Stimulated activated CD4-positive, alpha-beta T cell treated with anti-CD3 and anti-CD28 coated beads, Interleukin-2, amount 100 ng/mL, for 24 hours (primary cell): ENCODE data around the gene SHROOM3.

Source experiments
- DNase-seq, 2 donors: peaks; one replicate each; pipeline ENCODE4 v3.0.0-alpha.2; 2020

Gene SHROOM3

GRCh38 chr4:76799718-76800117 is 364.7 kb downstream of the SHROOM3 start:
- DNase-seq, result no peak

- no peak for DNase-seq
These were observed 365.9 kb downstream of the SHROOM3 start for GRCh38 chr4:76800902-76801301.

GRCh38 chr4:76801621-76802235 is 366.7 kb downstream of the SHROOM3 start:
- DNase-seq, result no peak

- DNase-seq, result no peak
These were observed 367.4 kb downstream of the SHROOM3 start for GRCh38 chr4:76802236-76803021.

- no peak for DNase-seq
These were observed 368.5 kb downstream of the SHROOM3 start for GRCh38 chr4:76803522-76803921.

GRCh38 chr4:76804096-76804495 is 369.1 kb downstream of the SHROOM3 start:
- DNase-seq, result no peak

- DNase-seq, result no peak
These were observed 371.3 kb downstream of the SHROOM3 start for GRCh38 chr4:76806346-76806745.

- no peak for DNase-seq
These were observed 371.7 kb downstream of the SHROOM3 start for GRCh38 chr4:76806757-76807156.

GRCh38 chr4:76809594-76810305 is 374.7 kb downstream of the SHROOM3 start:
- no peak for DNase-seq

- DNase-seq, result no peak
These were observed 376.8 kb downstream of the SHROOM3 start for GRCh38 chr4:76811604-76812412.

GRCh38 chr4:76813070-76813469 is 378.0 kb downstream of the SHROOM3 start:
- DNase-seq, result no peak

GRCh38 chr4:76821641-76822040 is 386.6 kb downstream of the SHROOM3 start:
- DNase-seq, result no peak

- no peak for DNase-seq
These were observed 387.3 kb downstream of the SHROOM3 start for GRCh38 chr4:76822303-76822702.

- no peak for DNase-seq
These were observed 388.5 kb downstream of the SHROOM3 start for GRCh38 chr4:76823495-76823894.

GRCh38 chr4:76830612-76830963 is 395.6 kb downstream of the SHROOM3 start:
- no peak for DNase-seq

- DNase-seq, result no peak
These were observed 396.1 kb downstream of the SHROOM3 start for GRCh38 chr4:76830964-76831703.

- DNase-seq, result no peak
These were observed 396.8 kb downstream of the SHROOM3 start for GRCh38 chr4:76831711-76832373.
